ENCODE data around the gene USP3. TPM values are rescaled to one million over a fixed set of nuclear protein-coding genes. Genes with fewer than 3 reads are reported as not detected.

Gene USP3
- total RNA-seq, 1 experiment from 2014 or later, result 36.6 TPM

- TF ChIP-seq ZNF532 (CRISPR knock-in tag; IDR thresholded peaks at IDR 0.05; ENCODE audit: borderline replicate concordance) (no peak), ESRRA (CRISPR knock-in tag; IDR thresholded peaks at IDR 0.05; ENCODE audit: borderline replicate concordance) (no peak), FOXK1 (CRISPR knock-in tag; IDR thresholded peaks at IDR 0.05) (no peak), SP1 (CRISPR knock-in tag; conservative IDR thresholded peaks at IDR 0.05) (no peak)
Measured at GRCh38 chr15:63473007-63473748, 31.2 kb upstream of the USP3 start (continued).

- ChIA-PET POLR2A (no interaction called here), CTCF (interaction anchor here (1.4 to 5.0 kb wide), 2 partner anchors 14 to 126 kb away, joined by 4 to 26 read pairs; no protein-coding TSS in a partner anchor)
- ATAC-seq (no peak), DNase-seq (ENCODE audit: low spot score) (no peak)
- Mint-ChIP-seq H3K4me3 (no peak overlapping the region), H3K9me3 (0 out of 2 replicates have a peak, but pooled peaks cover 2% of the 10 kb centered on the region), H3K4me1 (peaks cover 15% of the 10 kb centered on the region), H3K27me3 (ENCODE audit: low read depth) (0 out of 2 replicates have a peak, but pooled peaks cover 2% of the 10 kb centered on the region), H3K27ac (no peak overlapping the region), H3K36me3 (no peaks in the 10 kb centered on the region)
- no peak for TF ChIP-seq KAT7 (CRISPR knock-in tag; IDR thresholded peaks at IDR 0.05; ENCODE audit: borderline replicate concordance)
- no peak for TF ChIP-seq SMAD4 (CRISPR knock-in tag; IDR thresholded peaks at IDR 0.05)
- TF ChIP-seq TP53 (CRISPR knock-in tag; IDR thresholded peaks at IDR 0.05), result no peak
- TF ChIP-seq AR (CRISPR knock-in tag; IDR thresholded peaks at IDR 0.05), result no peak
- TF ChIP-seq ARID4B (CRISPR knock-in tag; IDR thresholded peaks at IDR 0.05; ENCODE audit: borderline replicate concordance), result no peak
- no peak for TF ChIP-seq ERG (CRISPR knock-in tag; IDR thresholded peaks at IDR 0.05)
- no peak for TF ChIP-seq PRDM15 (CRISPR knock-in tag; IDR thresholded peaks at IDR 0.05)
- TF ChIP-seq AFF4 (CRISPR knock-in tag; IDR thresholded peaks at IDR 0.05; ENCODE audit: borderline replicate concordance), result no peak
Measured at GRCh38 chr15:63473749-63473998, 30.7 kb upstream of the USP3 start.
